ENCODE measurements around the gene POLR3E.

- TF ChIP-seq POLR2A (IDR thresholded peaks at IDR 0.05): no peak
- no peak for TF ChIP-seq CTCF (IDR thresholded peaks at IDR 0.05)
Observed at GRCh38 chr16:22323959-22324786, 27.0 kb downstream of the POLR3E start.

All from gastroesophageal sphincter (tissue), 3 donors.